ENCODE results near the gene GIPR. TPM values are rescaled to one million over a fixed set of nuclear protein-coding genes. Genes with fewer than 3 reads are reported as not detected.
A peak's percentile ranks its signal among the peaks of the same experiment; 100 is the strongest.

Gene GIPR
- total RNA-seq, 1 experiment from 2014 or later = 3.9 TPM

DNA sequence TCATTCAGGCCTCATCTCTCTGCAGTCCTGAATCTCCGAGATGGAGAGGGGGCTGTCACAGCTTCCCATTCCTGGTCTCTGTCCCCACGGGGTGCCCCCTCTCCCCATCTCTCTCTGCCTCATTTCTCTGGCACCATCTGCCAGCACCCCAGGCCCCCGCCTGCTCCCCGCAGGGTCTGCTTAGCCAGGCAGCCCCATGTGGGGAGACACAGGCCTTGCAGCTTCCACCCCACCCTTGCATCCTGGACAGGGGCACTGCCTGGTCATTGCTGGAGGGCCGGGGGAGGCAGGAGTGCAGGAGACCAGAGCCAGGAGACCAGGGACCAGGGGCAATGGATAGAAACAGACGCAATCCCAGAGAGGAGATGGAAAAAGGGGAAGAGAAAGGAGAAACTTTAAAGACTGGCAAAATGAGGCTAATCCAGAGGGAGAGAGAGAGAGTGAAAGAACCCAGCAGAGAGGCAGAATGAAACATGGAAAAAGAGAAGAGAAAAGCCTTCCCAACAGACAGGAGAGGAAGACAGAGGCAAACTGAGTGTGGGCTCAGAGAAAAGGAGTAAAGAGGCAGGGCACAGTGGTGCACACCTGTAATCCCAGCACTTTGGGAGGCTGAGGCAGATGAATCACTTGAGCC lies 8.8 kb upstream of the GIPR start:
- Histone ChIP-seq H3K4me3 (ENCODE audit: low read length) (no peak overlapping the region), H3K27me3 (ENCODE audit: low read length) (no peaks in the 10 kb centered on the region), H3K79me2 (ENCODE audit: low read length) (no peaks in the 10 kb centered on the region), H2AFZ (ENCODE audit: low read length) (no peak overlapping the region), H3K4me1 (ENCODE audit: low read length) (no peaks in the 10 kb centered on the region), H3K4me2 (ENCODE audit: low read depth, low read length, poor library complexity, severe bottlenecking) (no peak overlapping the region), H3K9me2 (replicated peaks; ENCODE audit: insufficient read depth, low read length) (no peaks in the 10 kb centered on the region), H3K27ac (ENCODE audit: low read length) (no peak overlapping the region), H3K9me3 (ENCODE audit: low read length) (no peaks in the 10 kb centered on the region), H4K20me1 (ENCODE audit: insufficient read depth, low read depth, low read length) (no peaks in the 10 kb centered on the region), H3K9ac (ENCODE audit: low read length) (no peak overlapping the region), H3K36me3 (ENCODE audit: insufficient read depth, low read length) (no peaks in the 10 kb centered on the region)
- no peak for DNase-seq

DNA sequence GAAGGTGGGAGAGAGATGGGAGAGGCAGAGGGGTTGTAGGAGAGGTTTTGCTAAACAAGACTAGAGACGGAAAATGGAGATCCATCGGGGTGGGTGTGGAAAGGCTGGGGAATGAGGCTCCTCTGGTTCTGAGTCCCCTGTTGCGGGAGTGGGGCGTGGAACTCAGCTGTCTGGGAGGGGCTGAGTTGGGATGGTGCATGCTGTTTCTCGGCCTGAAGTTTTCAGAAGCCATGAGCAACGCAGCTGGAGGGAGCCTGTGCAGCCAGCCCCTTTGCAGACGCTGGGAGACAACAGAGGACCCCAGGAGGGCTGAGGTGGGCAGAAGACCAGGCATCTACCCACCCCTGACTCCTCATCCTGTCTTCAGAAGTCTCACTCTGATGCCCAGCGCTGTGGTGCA lies 7.4 kb upstream of the GIPR start:
- no peak overlapping the region for H3K4me2 ChIP-seq (ENCODE audit: low read depth, low read length, poor library complexity, severe bottlenecking)
- no peak overlapping the region for H3K9ac ChIP-seq (ENCODE audit: low read length)
- H3K27ac ChIP-seq (ENCODE audit: low read length) = no peak overlapping the region
- no peaks in the 10 kb centered on the region for H3K9me2 ChIP-seq (replicated peaks; ENCODE audit: insufficient read depth, low read length)
- H3K36me3 ChIP-seq (ENCODE audit: insufficient read depth, low read length) = no peaks in the 10 kb centered on the region
- no peaks in the 10 kb centered on the region for H3K27me3 ChIP-seq (ENCODE audit: low read length)
- H3K79me2 ChIP-seq (ENCODE audit: low read length) = no peaks in the 10 kb centered on the region
- no peaks in the 10 kb centered on the region for H4K20me1 ChIP-seq (ENCODE audit: insufficient read depth, low read depth, low read length)
- H3K4me3 ChIP-seq (ENCODE audit: low read length) = no peak overlapping the region
- H2AFZ ChIP-seq (ENCODE audit: low read length) = no peak overlapping the region
- H3K4me1 ChIP-seq (ENCODE audit: low read length) = no peaks in the 10 kb centered on the region
- no peak for DNase-seq
- no peaks in the 10 kb centered on the region for H3K9me3 ChIP-seq (ENCODE audit: low read length)

DNA sequence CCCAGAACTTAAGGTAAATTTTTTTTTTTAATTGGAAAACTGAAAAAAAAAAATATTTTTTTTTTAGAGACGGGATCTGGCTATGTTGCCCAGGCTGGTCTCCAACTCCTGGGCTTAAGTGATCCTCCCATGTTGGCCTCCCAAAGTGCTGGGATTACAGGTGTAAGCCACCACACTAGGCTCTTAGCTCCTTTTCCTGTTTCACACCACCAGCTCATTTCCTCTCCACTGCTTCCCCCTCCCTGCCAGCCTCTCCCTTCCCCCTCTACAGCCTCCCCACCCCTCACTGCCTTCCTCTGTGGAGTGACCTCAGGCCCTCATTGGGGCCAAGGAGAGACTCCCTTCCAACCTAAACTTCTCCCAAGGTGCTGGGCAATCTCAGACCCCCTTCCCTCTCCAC lies 4.2 kb upstream of the GIPR start:
- H3K27me3 ChIP-seq (ENCODE audit: low read length) = no peaks in the 10 kb centered on the region
- peaks cover 15% of the 10 kb centered on the region for H3K4me1 ChIP-seq (ENCODE audit: low read length)
- H2AFZ ChIP-seq (ENCODE audit: low read length) = no peak overlapping the region
- H3K4me3 ChIP-seq (ENCODE audit: low read length) = no peak overlapping the region
- H3K9me2 ChIP-seq (replicated peaks; ENCODE audit: insufficient read depth, low read length) = no peaks in the 10 kb centered on the region
- no peak for DNase-seq
- H4K20me1 ChIP-seq (ENCODE audit: insufficient read depth, low read depth, low read length) = no peaks in the 10 kb centered on the region
- no peak overlapping the region for H3K4me2 ChIP-seq (ENCODE audit: low read depth, low read length, poor library complexity, severe bottlenecking)
- no peaks in the 10 kb centered on the region for H3K79me2 ChIP-seq (ENCODE audit: low read length)
- H3K36me3 ChIP-seq (ENCODE audit: insufficient read depth, low read length) = no peaks in the 10 kb centered on the region
- no peak overlapping the region for H3K27ac ChIP-seq (ENCODE audit: low read length)
- no peaks in the 10 kb centered on the region for H3K9me3 ChIP-seq (ENCODE audit: low read length)
- H3K9ac ChIP-seq (ENCODE audit: low read length) = no peak overlapping the region

DNA sequence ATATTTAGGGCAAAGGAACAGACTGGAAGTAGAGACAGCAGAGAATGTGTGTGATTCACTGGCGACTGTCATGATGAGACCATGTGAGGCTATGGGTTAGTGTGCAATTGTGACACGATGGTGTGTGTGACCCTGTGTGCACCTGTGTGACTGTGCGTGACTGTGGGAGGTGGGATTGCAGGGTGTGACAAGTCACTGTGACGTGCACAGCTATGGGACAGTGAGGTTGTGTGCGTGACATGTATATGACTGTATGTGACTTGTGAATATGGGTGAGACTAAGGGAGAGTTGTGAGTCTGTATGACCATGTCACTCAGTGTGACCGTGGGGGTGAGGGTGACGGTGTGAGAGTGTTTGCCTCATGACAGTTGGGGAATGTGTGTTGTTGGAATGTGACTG lies 3.4 kb upstream of the GIPR start:
- peaks cover 21% of the 10 kb centered on the region for H3K4me1 ChIP-seq (ENCODE audit: low read length)
- no peaks in the 10 kb centered on the region for H3K27me3 ChIP-seq (ENCODE audit: low read length)
- no peak overlapping the region for H3K4me2 ChIP-seq (ENCODE audit: low read depth, low read length, poor library complexity, severe bottlenecking)
- no peaks in the 10 kb centered on the region for H3K36me3 ChIP-seq (ENCODE audit: insufficient read depth, low read length)
- no peaks in the 10 kb centered on the region for H3K9me3 ChIP-seq (ENCODE audit: low read length)
- no peak overlapping the region for H2AFZ ChIP-seq (ENCODE audit: low read length)
- no peak overlapping the region for H3K9ac ChIP-seq (ENCODE audit: low read length)
- no peaks in the 10 kb centered on the region for H3K9me2 ChIP-seq (replicated peaks; ENCODE audit: insufficient read depth, low read length)
- H3K79me2 ChIP-seq (ENCODE audit: low read length) = no peaks in the 10 kb centered on the region
- H3K27ac ChIP-seq (ENCODE audit: low read length) = no peak overlapping the region
- no peak overlapping the region for H3K4me3 ChIP-seq (ENCODE audit: low read length)
- no peaks in the 10 kb centered on the region for H4K20me1 ChIP-seq (ENCODE audit: insufficient read depth, low read depth, low read length)
- DNase-seq = no peak

DNA sequence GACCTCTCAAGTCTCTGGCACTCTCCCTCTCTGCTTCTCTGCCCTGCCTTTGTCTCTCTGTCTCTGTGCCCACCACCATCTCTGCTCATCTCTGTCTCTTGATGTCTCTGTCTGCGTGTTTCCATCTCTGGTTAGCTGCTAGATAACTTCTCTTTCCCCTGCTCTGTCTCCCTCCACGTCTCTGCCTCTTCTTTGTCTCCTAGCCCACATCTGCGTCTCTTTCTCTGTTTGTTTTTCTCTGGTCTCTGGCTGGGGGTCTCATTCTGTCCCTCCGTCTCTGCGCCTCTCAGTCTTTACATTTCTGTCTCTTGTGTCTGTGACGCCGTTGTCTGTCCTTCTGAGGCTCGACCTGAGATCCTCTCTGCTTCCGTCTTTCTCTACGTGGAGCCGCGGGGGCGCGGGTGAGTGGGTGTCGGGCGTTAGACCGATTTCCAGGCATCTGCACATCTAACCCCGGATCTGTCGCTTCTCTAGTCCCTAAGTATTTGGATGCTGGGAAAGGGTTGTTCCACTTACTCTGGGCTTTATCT lies 386 bp downstream of the GIPR start:
- no peaks in the 10 kb centered on the region for H3K36me3 ChIP-seq (ENCODE audit: insufficient read depth, low read length)
- H3K9ac ChIP-seq (ENCODE audit: low read length) = peak overlapping the region; percentile 71
- peak; percentile 71 for DNase-seq
- no peak overlapping the region for H3K27ac ChIP-seq (ENCODE audit: low read length)
- H3K4me2 ChIP-seq (ENCODE audit: low read depth, low read length, poor library complexity, severe bottlenecking) = peak overlapping the region; percentile 77
- H2AFZ ChIP-seq (ENCODE audit: low read length) = peak overlapping the region; percentile 99
- H3K27me3 ChIP-seq (ENCODE audit: low read length) = no peaks in the 10 kb centered on the region
- peak overlapping the region; percentile 68 for H3K4me3 ChIP-seq (ENCODE audit: low read length)
- H3K9me3 ChIP-seq (ENCODE audit: low read length) = no peaks in the 10 kb centered on the region
- no peaks in the 10 kb centered on the region for H3K9me2 ChIP-seq (replicated peaks; ENCODE audit: insufficient read depth, low read length)
- no peaks in the 10 kb centered on the region for H3K79me2 ChIP-seq (ENCODE audit: low read length)
- no peaks in the 10 kb centered on the region for H4K20me1 ChIP-seq (ENCODE audit: insufficient read depth, low read depth, low read length)
- peaks cover 21% of the 10 kb centered on the region for H3K4me1 ChIP-seq (ENCODE audit: low read length)

DNA sequence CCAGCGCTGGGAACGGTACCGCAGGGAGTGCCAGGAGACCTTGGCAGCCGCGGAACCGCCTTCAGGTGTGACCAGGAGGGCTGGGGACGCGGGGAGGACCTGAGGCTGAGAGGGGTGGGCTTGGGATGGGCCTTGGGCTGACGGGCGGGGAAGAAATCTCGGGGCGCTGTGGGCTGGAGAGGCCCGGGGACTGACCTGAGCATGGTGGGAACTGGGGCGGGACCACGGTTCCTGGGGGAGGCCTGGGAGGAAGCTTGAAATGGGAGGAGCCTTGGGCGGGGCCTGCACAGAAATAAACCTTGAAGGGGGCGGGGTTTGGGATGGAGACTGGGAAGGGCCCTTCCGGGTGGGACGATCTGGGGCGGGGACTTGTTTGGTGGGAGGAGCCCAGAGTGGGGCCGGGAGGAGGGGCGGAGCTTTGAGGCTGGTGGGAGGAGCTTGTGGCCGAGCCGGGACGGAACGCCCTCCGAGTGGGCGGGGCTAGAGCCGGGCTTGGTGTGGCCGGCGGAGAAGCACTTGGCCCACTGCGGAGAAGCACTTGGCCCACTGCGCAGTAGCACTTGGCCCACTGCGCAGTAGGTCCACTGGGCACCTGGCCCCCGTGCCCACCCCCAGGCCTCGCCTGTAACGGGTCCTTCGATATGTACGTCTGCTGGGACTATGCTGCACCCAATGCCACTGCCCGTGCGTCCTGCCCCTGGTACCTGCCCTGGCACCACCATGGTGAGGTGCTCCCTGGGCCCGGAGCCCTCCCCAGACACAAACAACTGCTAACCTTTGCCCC lies 2.8 kb downstream of the GIPR start:
- Histone ChIP-seq H3K4me2 (ENCODE audit: low read depth, low read length, poor library complexity, severe bottlenecking) (no peak overlapping the region), H3K4me1 (ENCODE audit: low read length) (peaks cover 21% of the 10 kb centered on the region), H4K20me1 (ENCODE audit: insufficient read depth, low read depth, low read length) (no peaks in the 10 kb centered on the region), H3K4me3 (ENCODE audit: low read length) (no peak overlapping the region), H3K9me3 (ENCODE audit: low read length) (no peaks in the 10 kb centered on the region), H3K79me2 (ENCODE audit: low read length) (no peaks in the 10 kb centered on the region), H3K27me3 (ENCODE audit: low read length) (no peaks in the 10 kb centered on the region), H2AFZ (ENCODE audit: low read length) (no peak overlapping the region), H3K27ac (ENCODE audit: low read length) (no peak overlapping the region), H3K9me2 (replicated peaks; ENCODE audit: insufficient read depth, low read length) (no peaks in the 10 kb centered on the region), H3K9ac (ENCODE audit: low read length) (no peak overlapping the region), H3K36me3 (ENCODE audit: insufficient read depth, low read length) (no peaks in the 10 kb centered on the region)
- DNase-seq = peak; percentile 84

DNA sequence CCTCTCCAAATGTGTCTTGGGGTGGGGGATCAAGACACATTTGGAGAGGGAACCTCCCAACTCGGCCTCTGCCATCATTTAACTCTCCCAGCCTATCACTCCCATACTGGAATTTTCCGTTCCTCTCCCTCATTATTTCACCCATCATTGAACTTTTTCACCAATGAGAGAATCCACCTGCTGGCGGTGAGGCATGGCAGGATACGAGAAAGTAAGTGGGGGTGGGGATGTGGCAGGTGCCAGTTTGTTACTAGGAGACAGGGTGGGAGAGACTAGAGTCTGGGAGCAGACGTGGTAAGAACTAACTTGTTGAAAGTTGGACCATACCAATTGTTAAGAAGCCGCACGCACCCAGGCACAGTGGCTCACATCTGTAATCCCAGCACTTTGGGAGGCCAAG lies 6.9 kb downstream of the GIPR start:
- no peak overlapping the region for H2AFZ ChIP-seq (ENCODE audit: low read length)
- no peak overlapping the region for H3K4me2 ChIP-seq (ENCODE audit: low read depth, low read length, poor library complexity, severe bottlenecking)
- no peaks in the 10 kb centered on the region for H3K9me3 ChIP-seq (ENCODE audit: low read length)
- H3K4me1 ChIP-seq (ENCODE audit: low read length) = no peaks in the 10 kb centered on the region
- H3K36me3 ChIP-seq (ENCODE audit: insufficient read depth, low read length) = no peaks in the 10 kb centered on the region
- DNase-seq = no peak
- H3K9me2 ChIP-seq (replicated peaks; ENCODE audit: insufficient read depth, low read length) = no peaks in the 10 kb centered on the region
- no peaks in the 10 kb centered on the region for H3K27me3 ChIP-seq (ENCODE audit: low read length)
- no peaks in the 10 kb centered on the region for H3K79me2 ChIP-seq (ENCODE audit: low read length)
- H3K9ac ChIP-seq (ENCODE audit: low read length) = no peak overlapping the region
- H3K27ac ChIP-seq (ENCODE audit: low read length) = no peak overlapping the region
- H4K20me1 ChIP-seq (ENCODE audit: insufficient read depth, low read depth, low read length) = no peaks in the 10 kb centered on the region
- no peak overlapping the region for H3K4me3 ChIP-seq (ENCODE audit: low read length)

DNA sequence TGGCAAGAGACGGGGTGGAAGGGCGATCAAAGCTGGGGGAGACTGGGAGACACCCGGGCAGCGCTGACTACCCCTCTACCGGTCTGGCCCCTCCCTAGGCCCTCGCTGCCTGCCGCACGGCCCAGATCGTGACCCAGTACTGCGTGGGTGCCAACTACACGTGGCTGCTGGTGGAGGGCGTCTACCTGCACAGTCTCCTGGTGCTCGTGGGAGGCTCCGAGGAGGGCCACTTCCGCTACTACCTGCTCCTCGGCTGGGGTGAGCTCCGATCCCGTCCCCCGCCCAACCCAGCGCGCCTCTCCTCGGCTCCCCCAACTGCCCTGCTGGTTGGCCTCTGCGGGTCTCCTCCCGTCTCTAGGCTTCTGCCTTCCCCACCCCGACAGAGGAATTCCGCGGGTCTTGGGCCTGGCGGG lies 8.8 kb downstream of the GIPR start:
- Histone ChIP-seq H3K4me3 (ENCODE audit: low read length) (no peak overlapping the region), H3K27ac (ENCODE audit: low read length) (no peak overlapping the region)

More for the DNA sequence above, 8.8 kb downstream of the GIPR start:
- Histone ChIP-seq H3K4me2 (ENCODE audit: low read depth, low read length, poor library complexity, severe bottlenecking) (no peak overlapping the region), H4K20me1 (ENCODE audit: insufficient read depth, low read depth, low read length) (no peaks in the 10 kb centered on the region), H3K4me1 (ENCODE audit: low read length) (peaks cover 6% of the 10 kb centered on the region), H3K27me3 (ENCODE audit: low read length) (no peaks in the 10 kb centered on the region), H3K9me3 (ENCODE audit: low read length) (no peaks in the 10 kb centered on the region), H3K9ac (ENCODE audit: low read length) (no peak overlapping the region), H2AFZ (ENCODE audit: low read length) (no peak overlapping the region), H3K36me3 (ENCODE audit: insufficient read depth, low read length) (no peaks in the 10 kb centered on the region), H3K9me2 (replicated peaks; ENCODE audit: insufficient read depth, low read length) (no peaks in the 10 kb centered on the region), H3K79me2 (ENCODE audit: low read length) (no peaks in the 10 kb centered on the region)
- DNase-seq = no peak

All from Karpas-422 (cell line).